Spleen (tissue), 7 donors: Measurements from ENCODE around the gene STK40.

Experiments
- CTCF ChIP-seq, 11 experiments: fragments of 200-600 bp in 7 of 11; fragments of 450-650 bp in 4 of 11; sonication (generic) in 4 of 11; IDR thresholded peaks in 8 of 11; conservative IDR thresholded peaks in 3 of 11; 1 replicate in 7 of 11; 2 replicates in 4 of 11; pipeline versions ENCODE4 v1.4.0 to v1.8.0; 2016 to 2021; ENCODE audit warnings: antibody characterized with exemption in 11 of 11, inconsistent platforms in 4 of 11, mild to moderate bottlenecking in 1 of 11
- POLR2AphosphoS5 ChIP-seq, 3 donors: sonication (generic); formaldehyde crosslinking; IDR thresholded peaks; one replicate each; pipeline ENCODE4 v1.5.1; 2017; ENCODE audit warnings: antibody characterized with exemption in 3 of 3
- donor health status: DM: no; HTN: no; CAD: no; lungs with moderate emphysema.
- donor health status: DM: no; HTN: no; CAD: no.
- donor health status: DM: no; HTN: no; CAD: no.

- TF ChIP-seq CTCF (IDR thresholded peaks at IDR 0.05 in 8 of 11, conservative IDR thresholded peaks at IDR 0.05 in 3 of 11), result no peak
- TF ChIP-seq POLR2AphosphoS5 (IDR thresholded peaks at IDR 0.05), result no peak
These were observed 20.7 kb upstream of the STK40 start for GRCh38 chr1:36406440-36406839.
